ENCODE measurements around the gene RCN1.

Gene RCN1

DNA sequence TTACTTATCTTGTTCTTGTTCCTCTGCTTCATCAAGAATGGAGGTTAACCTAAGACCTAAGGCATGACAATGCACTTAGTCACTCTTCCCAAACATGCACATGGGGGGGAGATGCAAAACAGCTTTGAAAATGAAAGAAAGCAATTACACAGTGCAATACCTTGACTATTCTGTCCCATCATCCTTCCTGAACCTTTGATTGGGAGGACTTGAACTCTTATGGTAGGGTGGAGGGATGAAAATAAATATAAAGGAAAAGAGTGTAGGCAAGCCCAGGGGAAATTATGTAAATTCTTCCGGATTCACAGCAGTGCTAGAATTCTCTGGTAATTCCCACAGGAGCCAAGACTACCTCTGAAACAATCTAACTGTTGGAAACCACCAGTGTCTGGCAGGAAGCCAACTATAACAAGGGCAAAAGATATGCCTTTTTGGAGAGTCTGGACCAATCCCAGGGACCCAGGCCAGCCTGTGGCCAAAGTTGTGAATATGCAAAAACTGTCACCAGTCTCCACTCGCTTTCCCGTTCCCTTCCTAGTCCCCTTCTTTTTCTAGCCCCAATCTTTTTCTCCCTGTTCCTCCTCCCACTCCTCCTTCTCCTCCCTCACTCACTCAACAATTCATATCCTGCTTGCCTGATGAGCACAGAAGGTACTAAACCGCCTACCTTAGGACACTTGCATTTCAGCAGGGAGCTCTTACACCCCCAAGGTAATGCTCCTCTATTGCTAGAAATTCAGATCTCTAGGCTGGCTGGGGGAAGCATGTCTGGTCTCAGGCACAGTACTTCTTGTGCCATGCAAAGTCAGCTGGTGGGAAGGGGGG, 2.5 kb upstream of the RCN1 start:
- peaks cover 19% of the 10 kb centered on the region for H3K79me2 ChIP-seq (ENCODE audit: insufficient read depth, low read length)
- H3K4me1 ChIP-seq (ENCODE audit: insufficient read depth, low read length), result peaks cover 43% of the 10 kb centered on the region
- H3K27ac ChIP-seq (ENCODE audit: low read length), result no peak overlapping the region
- H3K9me3 ChIP-seq (ENCODE audit: insufficient read depth, low read length, severe bottlenecking), result no peaks in the 10 kb centered on the region
- peaks cover 29% of the 10 kb centered on the region for H3K27me3 ChIP-seq (ENCODE audit: insufficient read depth, low read length, poor library complexity)
- H3K4me3 ChIP-seq (ENCODE audit: low read depth in 1 of 2, low read length in 2 of 2), result no peak overlapping the region
- peak; percentile 21 for DNase-seq
- H4K20me1 ChIP-seq (ENCODE audit: insufficient read depth, low read length), result peaks cover 1% of the 10 kb centered on the region; the same call in 1 of the 2 replicates
- TF ChIP-seq, protein P1, sequence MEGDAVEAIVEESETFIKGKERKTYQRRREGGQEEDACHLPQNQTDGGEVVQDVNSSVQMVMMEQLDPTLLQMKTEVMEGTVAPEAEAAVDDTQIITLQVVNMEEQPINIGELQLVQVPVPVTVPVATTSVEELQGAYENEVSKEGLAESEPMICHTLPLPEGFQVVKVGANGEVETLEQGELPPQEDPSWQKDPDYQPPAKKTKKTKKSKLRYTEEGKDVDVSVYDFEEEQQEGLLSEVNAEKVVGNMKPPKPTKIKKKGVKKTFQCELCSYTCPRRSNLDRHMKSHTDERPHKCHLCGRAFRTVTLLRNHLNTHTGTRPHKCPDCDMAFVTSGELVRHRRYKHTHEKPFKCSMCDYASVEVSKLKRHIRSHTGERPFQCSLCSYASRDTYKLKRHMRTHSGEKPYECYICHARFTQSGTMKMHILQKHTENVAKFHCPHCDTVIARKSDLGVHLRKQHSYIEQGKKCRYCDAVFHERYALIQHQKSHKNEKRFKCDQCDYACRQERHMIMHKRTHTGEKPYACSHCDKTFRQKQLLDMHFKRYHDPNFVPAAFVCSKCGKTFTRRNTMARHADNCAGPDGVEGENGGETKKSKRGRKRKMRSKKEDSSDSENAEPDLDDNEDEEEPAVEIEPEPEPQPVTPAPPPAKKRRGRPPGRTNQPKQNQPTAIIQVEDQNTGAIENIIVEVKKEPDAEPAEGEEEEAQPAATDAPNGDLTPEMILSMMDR (IDR thresholded peaks at IDR 0.05; ENCODE audit: borderline replicate concordance, extremely low read depth, low read length, poor library complexity, severe bottlenecking), result no peak
- no peak for TF ChIP-seq EZH2 (IDR thresholded peaks at IDR 0.05; ENCODE audit: borderline replicate concordance, low read depth, low read length, severe bottlenecking)
- no peak overlapping the region for H3K9ac ChIP-seq (ENCODE audit: low read depth, low read length)
- peak overlapping the region; percentile 27; the same call in 1 of the 2 replicates for H3K4me2 ChIP-seq (ENCODE audit: insufficient read depth, low read length)
- no peak overlapping the region for H2AFZ ChIP-seq (ENCODE audit: low read depth, low read length)
- H3K36me3 ChIP-seq (ENCODE audit: insufficient read depth, low read length), result no peaks in the 10 kb centered on the region; the same call in 1 of the 2 replicates
- ATAC-seq (ENCODE audit: insufficient read depth, low read depth), result no peak

DNA sequence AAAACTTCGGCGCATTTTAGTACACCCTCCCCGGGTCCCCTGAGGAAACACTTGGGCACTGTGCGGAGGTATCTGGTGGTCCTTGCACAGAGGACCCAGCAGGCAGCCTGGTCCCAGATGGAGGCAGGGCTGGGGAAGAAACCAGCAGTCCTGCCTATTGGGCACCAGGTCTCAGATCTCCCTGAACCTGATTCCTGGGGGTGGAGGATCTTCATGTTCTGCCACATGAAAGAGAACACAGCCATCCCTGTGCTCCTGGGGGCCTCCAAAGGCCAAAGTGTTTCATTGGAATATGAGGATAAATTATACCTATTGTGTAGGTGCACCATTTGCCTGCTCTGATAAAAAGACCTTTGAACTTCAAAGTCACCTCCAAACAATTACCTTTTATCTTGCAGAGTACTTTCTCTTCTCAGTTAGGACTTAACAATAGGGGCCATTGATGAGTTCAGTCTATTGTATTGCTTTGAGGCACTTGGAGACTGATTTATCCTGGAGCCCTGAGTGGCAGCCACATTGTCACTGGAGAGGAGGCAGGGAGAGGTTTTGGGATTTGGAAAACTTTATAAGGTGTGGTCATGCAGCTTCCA, 1.8 kb downstream of the RCN1 start:
- H2AFZ ChIP-seq (ENCODE audit: low read depth, low read length), result 0 out of 2 replicates have a peak overlapping the region, but pooled peaks have one; percentile 12
- DNase-seq (no peak), ATAC-seq (ENCODE audit: insufficient read depth, low read depth) (no peak)
- H3K4me1 ChIP-seq (ENCODE audit: insufficient read depth, low read length), result peaks cover 46% of the 10 kb centered on the region
- peaks cover 58% of the 10 kb centered on the region for H3K79me2 ChIP-seq (ENCODE audit: insufficient read depth, low read length)
- peaks cover 7% of the 10 kb centered on the region for H3K27me3 ChIP-seq (ENCODE audit: insufficient read depth, low read length, poor library complexity)
- peak overlapping the region; percentile 65 for H3K4me2 ChIP-seq (ENCODE audit: insufficient read depth, low read length)
- TF ChIP-seq, protein P1 (IDR thresholded peaks at IDR 0.05; ENCODE audit: borderline replicate concordance, extremely low read depth, low read length, poor library complexity, severe bottlenecking), result no peak
- TF ChIP-seq EZH2 (IDR thresholded peaks at IDR 0.05; ENCODE audit: borderline replicate concordance, low read depth, low read length, severe bottlenecking), result no peak
- peaks cover 34% of the 10 kb centered on the region; the same call in 1 of the 2 replicates for H4K20me1 ChIP-seq (ENCODE audit: insufficient read depth, low read length)
- peak overlapping the region; percentile 51; the same call in 1 of the 2 replicates for H3K27ac ChIP-seq (ENCODE audit: low read length)
- no peaks in the 10 kb centered on the region for H3K9me3 ChIP-seq (ENCODE audit: insufficient read depth, low read length, severe bottlenecking)
- peak overlapping the region; percentile 64 to 86; a peak in 3 of 4 replicates for H3K4me3 ChIP-seq (ENCODE audit: low read depth in 1 of 2, low read length in 2 of 2)
- peak overlapping the region; percentile 92 for H3K9ac ChIP-seq (ENCODE audit: low read depth, low read length)
- H3K36me3 ChIP-seq (ENCODE audit: insufficient read depth, low read length), result peaks cover 29% of the 10 kb centered on the region

DNA sequence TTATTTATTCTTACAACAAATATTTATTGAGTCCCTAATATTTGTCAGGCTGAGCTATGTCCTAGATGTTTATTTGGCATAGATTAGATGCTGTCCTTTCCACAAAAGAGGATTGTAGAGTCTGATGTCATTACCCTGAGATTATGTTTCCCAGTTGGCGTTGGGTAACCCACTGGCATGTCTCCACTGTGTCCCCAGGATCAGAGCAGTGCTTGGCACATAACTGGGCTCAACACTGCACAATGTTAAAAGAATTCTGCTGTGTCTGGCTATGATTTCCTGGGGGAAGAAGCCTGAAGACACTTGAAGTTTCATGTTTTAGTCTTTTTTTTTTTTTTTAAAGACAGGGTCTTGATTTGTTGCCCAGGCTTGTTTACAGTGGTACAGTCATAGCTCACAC, 4.0 kb downstream of the RCN1 start:
- ATAC-seq (ENCODE audit: insufficient read depth, low read depth), result no peak
- no peak for DNase-seq
- no peak overlapping the region for H3K4me2 ChIP-seq (ENCODE audit: insufficient read depth, low read length)
- peaks cover 48% of the 10 kb centered on the region for H3K36me3 ChIP-seq (ENCODE audit: insufficient read depth, low read length)
- no peaks in the 10 kb centered on the region for H3K9me3 ChIP-seq (ENCODE audit: insufficient read depth, low read length, severe bottlenecking)
- no peak overlapping the region for H3K9ac ChIP-seq (ENCODE audit: low read depth, low read length)
- H2AFZ ChIP-seq (ENCODE audit: low read depth, low read length), result no peak overlapping the region
- peaks cover 35% of the 10 kb centered on the region; the same call in 1 of the 2 replicates for H4K20me1 ChIP-seq (ENCODE audit: insufficient read depth, low read length)
- peaks cover 29% of the 10 kb centered on the region for H3K4me1 ChIP-seq (ENCODE audit: insufficient read depth, low read length)
- peaks cover 58% of the 10 kb centered on the region for H3K79me2 ChIP-seq (ENCODE audit: insufficient read depth, low read length)
- no peak overlapping the region for H3K27ac ChIP-seq (ENCODE audit: low read length)
- no peak for TF ChIP-seq EZH2 (IDR thresholded peaks at IDR 0.05; ENCODE audit: borderline replicate concordance, low read depth, low read length, severe bottlenecking)
- TF ChIP-seq, protein P1 (IDR thresholded peaks at IDR 0.05; ENCODE audit: borderline replicate concordance, extremely low read depth, low read length, poor library complexity, severe bottlenecking), result no peak
- no peak overlapping the region for H3K4me3 ChIP-seq (ENCODE audit: low read depth in 1 of 2, low read length in 2 of 2)
- H3K27me3 ChIP-seq (ENCODE audit: insufficient read depth, low read length, poor library complexity), result peaks cover 4% of the 10 kb centered on the region

Measured in DND-41 (cell line).